Ishikawa (cell line): ENCODE measurements around the gene WDR62.

ENCODE experiments used
- CREB1 ChIP-seq: IDR thresholded peaks from 2 replicates; pipeline ENCODE4 v1.6.1; 2012; ENCODE audit warnings: low read depth
- EP300 ChIP-seq: IDR thresholded peaks from 2 replicates; pipeline ENCODE4 v1.6.1; 2012; ENCODE audit warnings: borderline replicate concordance
- FOXM1 ChIP-seq: IDR thresholded peaks from 2 replicates; pipeline ENCODE4 v1.6.1; 2012; ENCODE audit warnings: low read depth, borderline replicate concordance
- NFIC ChIP-seq: IDR thresholded peaks from 2 replicates; pipeline ENCODE4 v1.6.1; 2012
- RAD21 ChIP-seq: IDR thresholded peaks from 2 replicates; pipeline ENCODE4 v1.6.1; 2012; ENCODE audit warnings: low read depth
- TAF1 ChIP-seq: IDR thresholded peaks from 2 replicates; pipeline ENCODE4 v1.6.1; 2012; ENCODE audit warnings: low read depth, mild to moderate bottlenecking
- TCF12 ChIP-seq: IDR thresholded peaks from 2 replicates; pipeline ENCODE4 v1.6.1; 2012; ENCODE audit warnings: low read depth
- TEAD4 ChIP-seq: IDR thresholded peaks from 2 replicates; pipeline ENCODE4 v1.6.1; 2012
- YY1 ChIP-seq: IDR thresholded peaks from 2 replicates; pipeline ENCODE4 v1.6.1; 2012; ENCODE audit warnings: low read depth
- ZBTB7A ChIP-seq: IDR thresholded peaks from 2 replicates; pipeline ENCODE4 v1.6.1; 2012; ENCODE audit warnings: low read depth
- TF ChIP-seq, protein P1 (sequence below): IDR thresholded peaks from 2 replicates; pipeline ENCODE4 v1.6.1; 2012
- TF ChIP-seq, protein P2 (sequence below): IDR thresholded peaks from 2 replicates; pipeline ENCODE4 v1.6.1; 2012
- TF ChIP-seq, protein P3 (sequence below): IDR thresholded peaks from 2 replicates; pipeline ENCODE4 v1.6.1; 2012; ENCODE audit warnings: low read depth, mild to moderate bottlenecking

DNA sequence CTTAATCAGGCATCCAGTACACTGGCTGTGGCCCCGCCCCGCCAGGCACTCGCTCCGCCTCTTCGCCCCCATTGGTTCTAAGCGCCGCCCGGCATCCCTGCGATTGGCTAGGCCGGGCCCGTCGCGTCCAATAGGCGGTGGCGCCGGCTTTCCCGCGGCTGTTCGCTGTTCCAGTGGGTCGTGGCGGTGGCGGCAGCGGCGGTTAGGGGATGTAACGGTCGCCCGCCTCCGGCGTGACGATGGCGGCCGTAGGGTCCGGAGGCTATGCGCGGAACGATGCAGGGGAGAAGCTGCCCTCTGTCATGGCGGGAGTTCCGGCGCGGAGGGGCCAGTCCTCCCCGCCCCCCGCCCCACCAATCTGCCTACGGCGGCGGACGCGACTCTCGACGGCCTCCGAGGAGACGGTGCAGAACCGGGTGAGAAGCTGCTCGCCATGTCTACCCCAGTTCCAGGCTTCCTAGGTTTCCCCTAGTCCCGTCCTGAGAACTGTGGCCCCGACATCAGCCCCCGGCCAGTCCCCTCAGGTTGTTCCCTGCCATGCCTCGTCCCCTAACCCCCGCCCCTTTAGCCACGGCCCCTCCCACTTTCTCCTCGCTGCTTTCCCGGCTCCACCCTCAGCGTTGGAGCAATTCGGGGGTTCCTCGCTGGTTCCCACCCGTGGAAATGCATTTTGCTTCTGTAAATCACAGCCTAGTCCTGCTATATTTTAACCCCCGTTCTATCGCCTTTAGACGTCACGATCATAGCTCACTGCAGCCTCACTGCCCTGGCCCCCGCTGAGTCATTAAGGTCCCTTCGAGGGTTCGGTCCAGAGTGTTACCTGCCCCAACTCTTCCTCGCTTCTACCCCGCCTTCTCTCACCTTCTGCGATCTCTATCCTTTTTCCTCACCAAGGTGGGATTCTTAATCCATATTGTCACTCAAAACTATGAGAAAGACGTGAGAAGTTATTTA lies at the start of gene WDR62:
- TF ChIP-seq, protein P1, sequence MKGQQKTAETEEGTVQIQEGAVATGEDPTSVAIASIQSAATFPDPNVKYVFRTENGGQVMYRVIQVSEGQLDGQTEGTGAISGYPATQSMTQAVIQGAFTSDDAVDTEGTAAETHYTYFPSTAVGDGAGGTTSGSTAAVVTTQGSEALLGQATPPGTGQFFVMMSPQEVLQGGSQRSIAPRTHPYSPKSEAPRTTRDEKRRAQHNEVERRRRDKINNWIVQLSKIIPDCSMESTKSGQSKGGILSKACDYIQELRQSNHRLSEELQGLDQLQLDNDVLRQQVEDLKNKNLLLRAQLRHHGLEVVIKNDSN: no peak
- TF ChIP-seq TAF1 (peak; percentile 74; the same call in 1 of the 2 replicates), ZBTB7A (no peak), NFIC (no peak), EP300 (no peak), TCF12 (no peak; the same call in 1 of the 2 replicates), RAD21 (no peak), FOXM1 (peak; percentile 71), TEAD4 (no peak), YY1 (peak; percentile 72; the same call in 1 of the 2 replicates), CREB1 (no peak)
- TF ChIP-seq, protein P2, sequence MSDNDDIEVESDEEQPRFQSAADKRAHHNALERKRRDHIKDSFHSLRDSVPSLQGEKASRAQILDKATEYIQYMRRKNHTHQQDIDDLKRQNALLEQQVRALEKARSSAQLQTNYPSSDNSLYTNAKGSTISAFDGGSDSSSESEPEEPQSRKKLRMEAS: no peak
- TF ChIP-seq, protein P3, sequence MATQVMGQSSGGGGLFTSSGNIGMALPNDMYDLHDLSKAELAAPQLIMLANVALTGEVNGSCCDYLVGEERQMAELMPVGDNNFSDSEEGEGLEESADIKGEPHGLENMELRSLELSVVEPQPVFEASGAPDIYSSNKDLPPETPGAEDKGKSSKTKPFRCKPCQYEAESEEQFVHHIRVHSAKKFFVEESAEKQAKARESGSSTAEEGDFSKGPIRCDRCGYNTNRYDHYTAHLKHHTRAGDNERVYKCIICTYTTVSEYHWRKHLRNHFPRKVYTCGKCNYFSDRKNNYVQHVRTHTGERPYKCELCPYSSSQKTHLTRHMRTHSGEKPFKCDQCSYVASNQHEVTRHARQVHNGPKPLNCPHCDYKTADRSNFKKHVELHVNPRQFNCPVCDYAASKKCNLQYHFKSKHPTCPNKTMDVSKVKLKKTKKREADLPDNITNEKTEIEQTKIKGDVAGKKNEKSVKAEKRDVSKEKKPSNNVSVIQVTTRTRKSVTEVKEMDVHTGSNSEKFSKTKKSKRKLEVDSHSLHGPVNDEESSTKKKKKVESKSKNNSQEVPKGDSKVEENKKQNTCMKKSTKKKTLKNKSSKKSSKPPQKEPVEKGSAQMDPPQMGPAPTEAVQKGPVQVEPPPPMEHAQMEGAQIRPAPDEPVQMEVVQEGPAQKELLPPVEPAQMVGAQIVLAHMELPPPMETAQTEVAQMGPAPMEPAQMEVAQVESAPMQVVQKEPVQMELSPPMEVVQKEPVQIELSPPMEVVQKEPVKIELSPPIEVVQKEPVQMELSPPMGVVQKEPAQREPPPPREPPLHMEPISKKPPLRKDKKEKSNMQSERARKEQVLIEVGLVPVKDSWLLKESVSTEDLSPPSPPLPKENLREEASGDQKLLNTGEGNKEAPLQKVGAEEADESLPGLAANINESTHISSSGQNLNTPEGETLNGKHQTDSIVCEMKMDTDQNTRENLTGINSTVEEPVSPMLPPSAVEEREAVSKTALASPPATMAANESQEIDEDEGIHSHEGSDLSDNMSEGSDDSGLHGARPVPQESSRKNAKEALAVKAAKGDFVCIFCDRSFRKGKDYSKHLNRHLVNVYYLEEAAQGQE: no peak
